Thymus (tissue), 11 donors: Measurements from ENCODE around the gene FIBCD1. TPM values are rescaled to one million over a fixed set of nuclear protein-coding genes. Genes with fewer than 3 reads are reported as not detected.

Experiments used
- DNase-seq, 9 donors: peaks; one replicate each; pipeline ENCODE4 v3.0.0-alpha.2; 2013; ENCODE audit warnings: low spot score in 9 of 9, low read depth in 6 of 9, missing footprints in 1 of 9
- H3K27ac ChIP-seq, 2 donors: one replicate each; pipeline ENCODE4 v1.5.1; 2013; ENCODE audit warnings: control low read depth in 1 of 2, low read depth in 1 of 2, low read length in 1 of 2, mild to moderate bottlenecking in 1 of 2, moderate library complexity in 1 of 2
- H3K27me3 ChIP-seq, 2 donors: one replicate each; pipeline ENCODE4 v1.5.1; 2013; ENCODE audit warnings: low read length in 1 of 2; ENCODE audit not compliant: control insufficient read depth in 2 of 2, insufficient read depth in 1 of 2
- H3K36me3 ChIP-seq, 2 donors: one replicate each; pipeline ENCODE4 v1.5.1; 2013; ENCODE audit warnings: low read length in 1 of 2, mild to moderate bottlenecking in 1 of 2, moderate library complexity in 1 of 2; ENCODE audit not compliant: control insufficient read depth in 2 of 2, insufficient read depth in 2 of 2
- H3K4me1 ChIP-seq, 2 donors: one replicate each; pipeline ENCODE4 v1.5.1; 2013; ENCODE audit warnings: low read length in 2 of 2; ENCODE audit not compliant: control insufficient read depth in 2 of 2, insufficient read depth in 2 of 2
- H3K4me3 ChIP-seq, 2 donors: one replicate each; pipeline ENCODE4 v1.5.1; 2013; ENCODE audit warnings: low read length in 2 of 2, control low read depth in 1 of 2, mild to moderate bottlenecking in 1 of 2
- H3K9me3 ChIP-seq, 2 donors: one replicate each; pipeline ENCODE4 v1.5.1; 2013; ENCODE audit warnings: low read length in 1 of 2, mild to moderate bottlenecking in 1 of 2; ENCODE audit not compliant: control insufficient read depth in 2 of 2, insufficient read depth in 1 of 2
- WGBS: extraction: QIAGEN DNeasy Blood & Tissue Kit; methylation state at CpG from one replicate; pipeline ENCODE4 v1.1.7; 2013; 5-methylcytosine and 5-hydroxymethylcytosine counted together
- polyA plus RNA-seq: library from polyadenylated mRNA; stranded (reverse); fragments of 200-250 nt; gene quantifications from one replicate; pipeline ENCODE4 v1.2.3, GENCODE V29; 2013
- total RNA-seq: library from RNA; stranded (reverse); fragments of 120-200 nt; gene quantifications from one replicate; pipeline ENCODE4 v1.2.4, GENCODE V29; 2013
- donor health status: healthy.

Gene FIBCD1
- total and polyA plus RNA-seq, 2 donors = 0.05 to 0.09 TPM

DNA sequence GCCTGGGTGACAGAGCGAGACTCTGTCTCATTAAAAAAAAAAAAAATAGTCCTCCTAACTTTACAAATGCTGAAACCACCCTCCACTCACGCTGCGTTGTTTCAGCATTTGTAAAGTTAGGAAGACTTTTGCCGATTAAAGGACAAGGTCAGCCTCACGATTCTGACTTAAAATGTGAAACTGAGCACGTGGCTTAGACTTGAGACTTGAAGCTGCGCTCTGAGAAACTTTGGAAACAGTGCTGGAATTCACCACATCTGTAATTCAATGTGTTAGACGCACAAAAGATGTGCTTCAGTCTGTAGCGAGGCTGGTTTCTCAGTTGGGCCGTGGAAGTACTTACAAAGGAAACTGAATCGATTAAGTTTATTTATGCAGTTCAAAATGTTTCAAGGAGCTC is 44.9 kb upstream of the FIBCD1 start:
- H3K4me1 ChIP-seq = no peaks in the 10 kb centered on the region
- H3K27me3 ChIP-seq = peaks cover 0 to 8% of the 10 kb centered on the region in 2 donors

DNA sequence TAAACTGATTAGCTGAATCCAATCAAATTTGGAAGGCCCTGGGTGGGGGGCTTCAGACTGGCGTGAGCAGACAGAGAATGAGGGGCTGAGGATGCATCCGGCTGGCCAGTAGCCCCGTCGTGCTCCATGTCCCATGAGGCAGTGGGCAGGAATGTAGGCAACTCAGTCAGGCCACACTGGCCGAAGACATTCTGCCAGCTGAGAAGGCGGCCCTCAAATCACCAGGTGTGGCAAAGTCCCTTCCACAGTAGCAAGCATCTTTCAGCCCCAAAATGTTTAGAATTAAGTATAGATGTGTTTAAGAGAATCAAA is 44.3 kb upstream of the FIBCD1 start:
- no peaks in the 10 kb centered on the region for H3K4me1 ChIP-seq
- 80% methylated on average over 6 of the region's 6 CpGs for WGBS
- no peak overlapping the region for H3K4me3 ChIP-seq
- DNase-seq = no peak
- H3K27me3 ChIP-seq = peaks cover 0 to 8% of the 10 kb centered on the region in 2 donors
- no peak overlapping the region for H3K27ac ChIP-seq
- no peaks in the 10 kb centered on the region for H3K9me3 ChIP-seq
- H3K36me3 ChIP-seq = no peaks in the 10 kb centered on the region

More for the DNA sequence above, 44.9 kb upstream of the FIBCD1 start:
- Histone ChIP-seq H3K36me3 (no peaks in the 10 kb centered on the region), H3K9me3 (no peaks in the 10 kb centered on the region), H3K4me3 (no peak overlapping the region), H3K27ac (no peak overlapping the region)
- WGBS = 91% methylated on average over 11 of the region's 11 CpGs
- DNase-seq = no peak

DNA sequence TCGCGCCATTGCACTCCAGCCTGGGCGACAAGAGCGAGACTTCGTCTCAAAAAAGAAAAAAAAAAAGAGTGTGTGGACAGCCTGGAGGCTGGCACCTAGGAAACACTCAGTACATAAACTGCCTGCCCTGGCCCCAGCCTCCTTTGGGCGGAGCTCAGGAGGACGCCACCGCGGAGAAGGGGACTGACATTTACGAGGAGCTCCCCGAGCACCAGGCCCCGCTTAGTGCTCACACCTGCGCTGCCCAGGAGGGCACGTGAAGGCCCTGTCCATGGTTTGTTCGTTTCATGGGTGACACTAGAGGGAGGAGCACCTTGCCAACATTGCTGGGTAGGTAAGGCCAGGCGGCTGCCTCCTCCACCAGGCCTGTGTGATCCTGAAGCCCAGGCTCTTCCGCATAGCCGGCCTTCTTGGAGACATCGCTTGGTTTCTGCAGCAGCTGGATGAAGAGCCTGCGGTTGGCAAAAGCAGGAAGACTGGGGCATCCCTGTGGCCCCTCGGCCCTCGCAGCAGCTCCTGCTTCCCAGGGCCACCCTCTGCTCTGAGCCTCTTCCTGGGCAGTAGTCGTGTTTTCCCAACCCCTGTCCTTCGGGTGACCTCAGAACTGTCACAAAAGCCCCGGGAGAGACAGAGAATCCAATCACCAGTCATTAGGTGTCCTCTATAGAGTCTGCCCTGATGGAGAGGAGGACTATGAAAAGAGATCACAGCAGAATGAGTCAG is 43.8 kb upstream of the FIBCD1 start:
- Histone ChIP-seq H3K27me3 (peaks cover 0 to 8% of the 10 kb centered on the region in 2 donors), H3K9me3 (no peaks in the 10 kb centered on the region), H3K36me3 (no peaks in the 10 kb centered on the region), H3K4me1 (no peaks in the 10 kb centered on the region), H3K27ac (no peak overlapping the region), H3K4me3 (no peak overlapping the region)
- no peak for DNase-seq
- WGBS = 93% methylated on average over 25 of the region's 25 CpGs

GRCh38 chr9:130981756-130982137 is 42.7 kb upstream of the FIBCD1 start:
- Histone ChIP-seq H3K9me3 (no peaks in the 10 kb centered on the region), H3K4me1 (no peaks in the 10 kb centered on the region), H3K27ac (no peak overlapping the region), H3K4me3 (no peak overlapping the region), H3K27me3 (peaks cover 0 to 8% of the 10 kb centered on the region in 2 donors), H3K36me3 (no peaks in the 10 kb centered on the region)
- no peak for DNase-seq
- WGBS = 89% methylated on average over 14 of the region's 14 CpGs

DNA sequence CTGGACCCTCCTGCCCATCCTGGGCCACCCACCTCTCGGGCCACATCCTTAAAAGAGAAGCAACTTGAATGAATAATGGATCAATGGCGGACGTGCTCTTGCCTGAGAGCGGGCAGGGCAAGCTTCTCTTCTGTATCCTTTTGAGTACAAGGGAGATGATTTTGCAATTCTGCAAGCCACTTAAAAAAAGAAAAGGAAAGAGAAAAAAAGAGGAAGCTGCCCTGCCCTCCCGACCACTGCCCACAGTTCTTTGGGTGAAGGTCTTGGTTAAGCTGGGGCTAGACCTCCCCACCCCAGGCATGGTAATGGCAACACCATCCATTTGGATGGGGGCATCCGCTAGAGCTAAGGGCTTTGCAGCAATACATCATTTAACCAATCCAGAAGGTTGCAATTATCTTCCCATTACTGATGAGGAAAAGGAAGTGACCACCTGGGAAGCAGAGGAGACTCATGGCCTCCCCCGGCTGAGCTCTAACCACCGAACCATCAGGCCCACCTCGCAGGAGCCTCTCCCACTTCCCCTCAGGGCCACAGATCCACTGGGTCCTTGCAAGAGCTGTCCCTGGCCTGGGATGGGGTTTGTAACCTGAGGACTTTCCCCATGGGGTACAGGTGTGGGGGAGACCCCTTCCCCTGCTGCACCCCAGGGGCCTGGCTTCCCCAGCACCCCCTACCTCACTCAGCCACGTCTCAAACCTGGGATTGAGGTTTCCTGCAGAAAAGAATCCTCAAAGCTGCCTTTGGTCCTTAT is 42.1 kb upstream of the FIBCD1 start:
- Histone ChIP-seq H3K4me1 (no peaks in the 10 kb centered on the region), H3K27me3 (peaks cover 0 to 6% of the 10 kb centered on the region in 2 donors), H3K36me3 (no peaks in the 10 kb centered on the region), H3K9me3 (no peaks in the 10 kb centered on the region), H3K27ac (no peak overlapping the region), H3K4me3 (no peak overlapping the region)
- 20% methylated on average over 10 of the region's 10 CpGs for WGBS
- no peak for DNase-seq

DNA sequence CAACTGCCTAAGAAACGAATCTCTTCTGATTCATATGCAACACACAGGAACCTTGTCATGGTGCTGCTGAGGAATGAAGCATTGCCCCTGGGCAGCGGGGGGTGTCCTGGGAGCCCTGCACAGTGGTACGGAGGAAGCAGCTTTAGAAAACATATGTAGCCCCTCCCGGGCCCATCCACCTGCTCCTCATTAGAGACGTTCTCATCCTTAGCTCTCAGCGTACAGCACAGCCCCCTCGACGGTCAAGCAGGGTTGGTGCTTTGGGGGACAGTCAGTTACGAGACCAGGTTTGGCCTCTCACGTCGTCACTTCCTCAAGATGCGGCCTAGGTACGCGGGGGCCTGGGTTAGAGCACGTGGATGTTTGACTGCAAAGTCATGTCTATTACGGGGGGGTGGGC is 41.5 kb upstream of the FIBCD1 start:
- 56% methylated on average over 16 of the region's 16 CpGs for WGBS

GRCh38 chr9:130979591-130980385 is 40.7 kb upstream of the FIBCD1 start:
- Histone ChIP-seq H3K27ac (no peak overlapping the region), H3K4me3 (no peak overlapping the region), H3K4me1 (no peaks in the 10 kb centered on the region), H3K9me3 (no peaks in the 10 kb centered on the region), H3K27me3 (peaks cover 0 to 6% of the 10 kb centered on the region in 2 donors), H3K36me3 (no peaks in the 10 kb centered on the region)
- DNase-seq = no peak
- WGBS = 94% methylated on average over 20 of the region's 20 CpGs

More for the DNA sequence above, 41.5 kb upstream of the FIBCD1 start:
- DNase-seq = no peak
- H3K27ac ChIP-seq = no peak overlapping the region
- no peaks in the 10 kb centered on the region for H3K9me3 ChIP-seq
- H3K4me1 ChIP-seq = no peaks in the 10 kb centered on the region
- peaks cover 0 to 6% of the 10 kb centered on the region in 2 donors for H3K27me3 ChIP-seq
- no peak overlapping the region for H3K4me3 ChIP-seq
- no peaks in the 10 kb centered on the region for H3K36me3 ChIP-seq

- Histone ChIP-seq H3K9me3 (no peaks in the 10 kb centered on the region), H3K36me3 (no peaks in the 10 kb centered on the region), H3K4me1 (no peaks in the 10 kb centered on the region), H3K4me3 (no peak overlapping the region), H3K27me3 (peaks cover 0 to 16% of the 10 kb centered on the region in 2 donors), H3K27ac (no peak overlapping the region)
- WGBS = 93% methylated on average over 16 of the region's 16 CpGs
- DNase-seq = no peak
Measured at GRCh38 chr9:130977811-130978221, 38.8 kb upstream of the FIBCD1 start.
